KMS-11 (cell line): ENCODE results near the gene APBA1.

ENCODE experiments used
- H2AFZ ChIP-seq: fragments of 200-600 bp; sonication (generic); 2 replicates; pipeline ENCODE4 v1.6.1; 2016; ENCODE audit warnings: antibody characterized with exemption, mixed run types, low read depth
- H3K27ac ChIP-seq: fragments of 200-600 bp; sonication (generic); 2 replicates; pipeline ENCODE4 v1.6.1; 2016; ENCODE audit warnings: mild to moderate bottlenecking, mixed run types
- H3K27me3 ChIP-seq: fragments of 200-600 bp; sonication (generic); 2 replicates; pipeline ENCODE4 v1.6.1; 2017; ENCODE audit warnings: mild to moderate bottlenecking, low read depth, mixed run types, moderate library complexity; ENCODE audit not compliant: insufficient read depth
- H3K36me3 ChIP-seq: fragments of 200-600 bp; sonication (generic); 2 replicates; pipeline ENCODE4 v1.6.1; 2017; ENCODE audit warnings: mild to moderate bottlenecking, mixed run types; ENCODE audit not compliant: insufficient read depth
- H3K4me1 ChIP-seq: fragments of 200-600 bp; sonication (generic); 2 replicates; pipeline ENCODE4 v1.6.1; 2016; ENCODE audit warnings: mild to moderate bottlenecking, low read depth, mixed run types; ENCODE audit not compliant: poor library complexity, severe bottlenecking
- H3K4me2 ChIP-seq: fragments of 200-600 bp; sonication (generic); 2 replicates; pipeline ENCODE4 v1.7.0; 2016; ENCODE audit warnings: mild to moderate bottlenecking, mixed run types
- H3K4me3 ChIP-seq: fragments of 200-600 bp; sonication (generic); IDR thresholded peaks from 2 replicates; pipeline ENCODE4 v1.6.1; 2017; ENCODE audit warnings: low read depth, low read length, mixed read lengths; ENCODE audit not compliant: insufficient read depth
- H3K79me2 ChIP-seq: fragments of 200-600 bp; sonication (generic); 2 replicates; pipeline ENCODE4 v1.6.1; 2016; ENCODE audit warnings: low read depth, mixed run types; ENCODE audit not compliant: insufficient read depth
- H3K9ac ChIP-seq: fragments of 200-600 bp; sonication (generic); 2 replicates; pipeline ENCODE4 v1.6.1; 2016; ENCODE audit warnings: mild to moderate bottlenecking, mixed run types
- H4K20me1 ChIP-seq: fragments of 200-600 bp; sonication (generic); 2 replicates; pipeline ENCODE4 v1.6.1; 2016; ENCODE audit warnings: mild to moderate bottlenecking, mixed run types; ENCODE audit not compliant: insufficient read depth
- TF ChIP-seq, protein P1 (sequence below): fragments of 200-600 bp; sonication (generic); conservative IDR thresholded peaks from 2 replicates; pipeline ENCODE4 v1.6.1; 2017; ENCODE audit warnings: low read depth, mild to moderate bottlenecking, antibody characterized with exemption, low read length, moderate library complexity, mixed read lengths

APBA1 gene

DNA sequence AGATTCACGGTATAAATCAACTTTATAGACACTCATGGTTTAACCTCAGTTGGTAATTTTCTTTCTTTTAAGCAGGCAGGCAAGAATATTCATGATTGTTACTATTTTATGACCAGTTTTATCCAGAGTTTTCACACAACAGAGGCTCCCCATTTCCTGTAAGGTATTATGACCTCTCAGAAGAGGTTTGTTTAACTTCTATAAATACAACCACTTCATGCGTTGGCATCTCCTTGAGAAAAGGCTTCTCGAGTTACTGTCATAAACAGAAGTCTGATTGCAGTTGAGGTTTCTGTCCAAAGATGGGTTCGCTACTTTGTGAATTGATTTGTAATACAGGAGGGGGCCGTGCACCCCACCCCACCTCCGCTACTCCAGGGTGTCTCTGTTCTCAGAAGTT is 291.9 kb downstream of the APBA1 start:
- Histone ChIP-seq H2AFZ (no peak overlapping the region), H3K27me3 (no peaks in the 10 kb centered on the region), H4K20me1 (no peaks in the 10 kb centered on the region), H3K36me3 (no peaks in the 10 kb centered on the region), H3K79me2 (no peaks in the 10 kb centered on the region), H3K4me1 (no peaks in the 10 kb centered on the region), H3K27ac (no peak overlapping the region), H3K4me2 (no peak overlapping the region), H3K9ac (no peak overlapping the region), H3K4me3 (no peak overlapping the region)
- TF ChIP-seq, protein P1, sequence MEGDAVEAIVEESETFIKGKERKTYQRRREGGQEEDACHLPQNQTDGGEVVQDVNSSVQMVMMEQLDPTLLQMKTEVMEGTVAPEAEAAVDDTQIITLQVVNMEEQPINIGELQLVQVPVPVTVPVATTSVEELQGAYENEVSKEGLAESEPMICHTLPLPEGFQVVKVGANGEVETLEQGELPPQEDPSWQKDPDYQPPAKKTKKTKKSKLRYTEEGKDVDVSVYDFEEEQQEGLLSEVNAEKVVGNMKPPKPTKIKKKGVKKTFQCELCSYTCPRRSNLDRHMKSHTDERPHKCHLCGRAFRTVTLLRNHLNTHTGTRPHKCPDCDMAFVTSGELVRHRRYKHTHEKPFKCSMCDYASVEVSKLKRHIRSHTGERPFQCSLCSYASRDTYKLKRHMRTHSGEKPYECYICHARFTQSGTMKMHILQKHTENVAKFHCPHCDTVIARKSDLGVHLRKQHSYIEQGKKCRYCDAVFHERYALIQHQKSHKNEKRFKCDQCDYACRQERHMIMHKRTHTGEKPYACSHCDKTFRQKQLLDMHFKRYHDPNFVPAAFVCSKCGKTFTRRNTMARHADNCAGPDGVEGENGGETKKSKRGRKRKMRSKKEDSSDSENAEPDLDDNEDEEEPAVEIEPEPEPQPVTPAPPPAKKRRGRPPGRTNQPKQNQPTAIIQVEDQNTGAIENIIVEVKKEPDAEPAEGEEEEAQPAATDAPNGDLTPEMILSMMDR = no peak

- H3K9ac ChIP-seq = no peak overlapping the region
- H3K27me3 ChIP-seq = no peaks in the 10 kb centered on the region
- H2AFZ ChIP-seq = no peak overlapping the region
- H3K79me2 ChIP-seq = no peaks in the 10 kb centered on the region
- H3K27ac ChIP-seq = no peak overlapping the region
- TF ChIP-seq, protein P1 = no peak
- H3K4me2 ChIP-seq = no peak overlapping the region
- H3K36me3 ChIP-seq = no peaks in the 10 kb centered on the region
- H3K4me1 ChIP-seq = no peaks in the 10 kb centered on the region
- no peak overlapping the region for H3K4me3 ChIP-seq
- no peaks in the 10 kb centered on the region for H4K20me1 ChIP-seq
Measured at GRCh38 chr9:69379270-69379982, 292.7 kb downstream of the APBA1 start.

- Histone ChIP-seq H3K4me3 (no peak overlapping the region), H3K4me1 (no peaks in the 10 kb centered on the region), H3K79me2 (no peaks in the 10 kb centered on the region), H3K27ac (no peak overlapping the region), H3K27me3 (no peaks in the 10 kb centered on the region), H2AFZ (no peak overlapping the region), H3K4me2 (no peak overlapping the region), H3K36me3 (no peaks in the 10 kb centered on the region), H3K9ac (no peak overlapping the region), H4K20me1 (no peaks in the 10 kb centered on the region)
- TF ChIP-seq, protein P1 = no peak
Measured at GRCh38 chr9:69377981-69378380, 294.2 kb downstream of the APBA1 start.
